Activated CD4-positive, alpha-beta T cell treated with anti-CD3 and anti-CD28 coated beads, Interleukin-2, amount 50 U/mL, for 1 hour (primary cell): ENCODE results near the gene LRRC74A.
A peak's percentile ranks its signal among the peaks of the same experiment; 100 is the strongest.

Experiments
- DNase-seq: peaks from one replicate; pipeline ENCODE4 v3.0.0-alpha.2; 2020

The LRRC74A gene

DNA sequence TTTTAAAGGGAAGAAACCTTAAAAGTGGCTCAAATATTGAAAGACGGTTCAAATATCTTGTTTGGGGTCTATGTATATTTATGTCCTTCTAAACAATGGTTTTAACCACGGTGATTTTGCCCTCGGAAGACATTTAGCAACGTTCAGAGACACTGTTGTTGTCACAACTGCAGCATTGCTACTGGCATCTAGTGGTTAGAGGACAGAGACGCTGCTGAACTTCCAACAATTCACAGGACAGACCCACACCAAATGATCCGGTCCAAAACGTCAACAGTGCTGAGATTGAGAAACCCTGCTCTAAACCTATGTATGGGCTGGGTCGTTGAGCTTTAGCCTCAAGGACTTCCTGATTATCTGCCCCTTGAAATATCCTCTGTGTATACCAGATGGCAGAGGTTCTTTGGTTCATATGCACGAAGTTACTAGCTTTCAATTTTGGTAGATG, 15.2 kb upstream of the LRRC74A start:
- no peak for DNase-seq

DNA sequence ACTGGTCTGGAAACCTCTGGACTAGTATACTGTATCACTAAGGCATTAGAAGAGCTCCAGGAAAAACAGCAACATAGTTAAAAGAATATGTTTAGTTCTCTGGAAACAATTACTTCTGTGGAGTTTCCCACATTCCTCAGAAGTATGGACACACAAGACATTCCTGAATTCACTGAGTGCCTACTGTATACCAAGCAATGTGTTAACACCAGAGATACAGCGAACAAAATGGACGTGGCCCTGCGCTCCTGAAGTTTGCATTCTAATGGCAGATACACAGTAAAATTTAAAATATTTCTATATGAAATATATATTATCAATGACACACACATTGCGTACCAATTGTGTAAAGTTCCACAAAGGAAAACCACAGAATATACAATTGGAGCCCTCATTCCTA, 14.6 kb upstream of the LRRC74A start:
- no peak for DNase-seq

DNA sequence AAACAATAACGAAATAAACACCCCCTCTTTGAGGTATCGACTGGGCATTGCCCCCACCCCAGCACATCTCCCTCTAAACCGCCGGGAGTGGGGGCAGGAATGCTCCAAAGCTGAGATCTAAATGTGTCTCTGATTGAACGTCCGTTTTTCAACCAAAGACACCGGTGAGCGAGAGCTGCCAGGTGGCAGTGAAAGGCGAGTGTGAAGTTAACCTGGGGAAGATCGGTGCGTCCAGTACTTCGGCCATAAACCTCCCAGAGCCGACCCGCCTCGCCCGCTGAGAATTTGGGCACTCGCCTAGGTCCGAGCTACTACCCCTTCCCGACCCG, 14.2 kb upstream of the LRRC74A start:
- no peak for DNase-seq

DNA sequence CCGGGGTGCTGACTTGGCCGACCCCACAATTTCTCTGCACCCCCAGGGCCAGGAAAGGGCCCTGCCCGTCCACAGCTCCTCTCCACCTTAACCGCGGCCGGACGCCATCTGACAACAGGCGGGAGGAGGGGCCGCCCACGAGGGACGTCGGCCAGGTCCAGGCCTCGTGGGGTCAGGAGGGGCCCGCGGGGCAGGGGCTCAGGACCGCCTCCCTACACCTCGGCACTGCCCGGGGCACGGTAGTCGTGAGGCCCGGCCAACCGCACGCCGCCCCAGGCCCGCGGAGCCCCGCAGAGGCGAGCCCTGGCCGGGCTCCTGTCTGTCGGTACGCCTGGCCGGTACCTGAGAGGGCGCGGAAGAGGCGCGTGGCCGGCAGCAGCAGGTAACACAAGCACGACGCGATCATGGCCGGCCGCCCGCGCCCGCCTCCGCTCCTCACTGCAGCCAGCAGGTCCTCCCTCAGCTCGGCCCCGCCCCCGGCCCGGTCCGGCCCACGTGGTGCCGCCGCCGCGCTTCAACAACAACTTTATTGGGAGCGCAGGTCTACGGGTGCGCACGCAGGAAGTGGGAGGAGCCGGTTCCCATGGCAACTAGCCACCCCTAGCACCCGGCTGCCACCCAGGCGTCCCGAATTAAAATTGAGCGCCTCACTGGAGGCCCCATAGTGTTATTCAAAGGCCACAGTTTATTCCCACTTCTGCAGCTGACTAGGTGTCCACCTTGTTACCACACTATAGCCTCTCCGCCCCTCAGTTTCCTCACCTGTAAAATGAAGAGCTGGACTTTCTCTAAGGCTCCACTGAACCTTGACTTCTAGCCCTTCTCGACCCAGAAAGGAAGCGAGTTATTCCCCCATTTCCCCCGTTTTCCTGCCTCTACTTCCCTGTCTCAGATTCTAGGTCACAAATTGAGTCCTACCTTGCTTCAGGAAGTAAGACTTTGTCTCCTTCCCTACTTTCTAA, 13.5 kb upstream of the LRRC74A start, which contains the start of gene ANGEL1:
TSS of gene ANGEL1 (minus strand) at position 461 of the 962 bp plus-strand sequence. CDS start at position 406, 55 bp downstream.
- DNase-seq: peak; percentile 98

DNA sequence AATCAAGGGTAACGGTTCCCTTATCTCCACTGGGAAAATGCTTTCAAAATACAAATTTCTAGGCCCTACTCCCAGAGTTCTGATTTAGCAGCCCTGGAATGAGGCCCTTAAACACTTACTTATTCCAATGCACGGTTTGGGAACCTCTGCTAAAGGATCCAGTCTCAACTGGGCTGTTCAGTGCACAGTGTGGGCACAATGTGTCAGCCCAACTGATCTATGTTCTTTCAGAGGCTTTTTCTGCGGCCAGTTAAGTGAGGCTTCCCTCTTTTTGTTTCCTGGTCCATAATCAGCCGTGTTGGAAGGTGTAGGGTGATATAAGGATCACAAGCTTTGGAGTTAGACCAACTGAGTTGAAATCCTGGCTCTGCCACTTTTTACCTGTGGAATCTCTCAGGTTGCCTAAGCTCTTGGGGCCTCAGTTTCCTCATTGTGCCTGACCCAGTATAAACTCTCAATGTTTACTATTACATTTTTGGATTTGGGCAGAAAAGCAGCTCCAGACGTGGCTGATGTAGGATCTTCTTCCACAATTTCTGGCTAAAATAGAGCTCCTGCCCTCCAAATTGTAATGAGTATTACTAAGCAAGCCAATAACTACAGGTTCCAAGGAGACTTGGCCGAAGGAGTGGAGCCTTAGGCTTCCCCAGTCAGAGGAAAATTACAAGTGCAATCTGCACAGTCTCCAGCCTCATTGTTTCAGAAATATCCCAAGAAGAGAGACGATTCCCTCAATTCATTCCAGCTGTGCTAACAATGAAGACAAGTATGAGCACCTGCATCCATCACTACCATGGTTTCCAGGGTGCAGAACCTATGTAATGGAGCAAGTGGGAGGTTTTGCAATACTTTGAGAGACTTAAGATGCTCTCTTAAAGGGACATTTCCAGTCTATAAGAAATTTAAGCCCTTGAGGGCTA, 11.2 kb upstream of the LRRC74A start:
- no peak for DNase-seq

DNA sequence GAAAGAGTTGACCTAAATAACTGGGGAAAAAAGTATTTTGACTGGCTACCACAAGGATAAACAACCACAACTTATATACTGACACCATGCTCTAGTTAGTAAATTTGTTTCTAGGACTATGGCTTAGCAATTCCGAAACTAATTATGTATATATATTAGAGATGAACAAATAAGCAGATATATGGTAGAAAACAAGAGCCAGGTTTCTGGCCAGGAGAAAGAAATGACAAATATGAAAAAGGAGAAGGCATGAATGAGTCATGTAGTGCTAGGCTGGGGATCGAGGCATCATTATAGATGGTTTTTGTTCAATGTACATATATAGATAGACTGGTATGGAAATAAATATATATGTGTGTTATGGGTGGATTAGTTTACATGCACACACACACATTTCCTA, 5.5 kb upstream of the LRRC74A start:
- DNase-seq: no peak

DNA sequence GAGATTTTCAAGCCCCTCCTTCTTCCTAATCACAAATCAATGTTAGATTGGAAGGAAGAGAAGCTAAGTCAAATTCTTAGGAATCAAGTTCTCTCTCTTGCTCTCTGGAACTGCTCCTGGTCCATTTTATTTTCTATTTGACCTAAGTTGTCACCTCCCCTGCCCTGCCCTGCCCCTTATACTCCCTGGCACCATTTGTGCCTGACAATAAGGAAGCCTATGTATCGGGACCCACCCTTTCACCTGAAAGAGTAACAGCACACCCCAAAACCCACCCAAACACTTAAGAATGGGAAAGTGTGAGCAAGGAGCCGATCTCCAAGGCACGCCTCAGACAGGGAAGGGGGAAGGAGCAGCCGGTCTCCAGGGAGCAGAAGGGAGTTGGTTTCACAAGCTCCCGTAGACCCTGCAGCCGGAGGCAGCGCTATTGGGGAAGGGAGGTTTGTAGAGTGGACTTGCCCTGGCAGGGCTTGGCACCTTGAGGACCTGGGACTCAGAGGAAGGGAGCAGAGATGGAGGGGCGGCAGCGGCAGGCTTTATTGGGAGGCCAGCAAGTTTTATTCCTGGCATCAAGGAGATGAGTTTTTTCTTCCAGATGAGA, 1.6 kb downstream of the LRRC74A start:
- DNase-seq: no peak

DNA sequence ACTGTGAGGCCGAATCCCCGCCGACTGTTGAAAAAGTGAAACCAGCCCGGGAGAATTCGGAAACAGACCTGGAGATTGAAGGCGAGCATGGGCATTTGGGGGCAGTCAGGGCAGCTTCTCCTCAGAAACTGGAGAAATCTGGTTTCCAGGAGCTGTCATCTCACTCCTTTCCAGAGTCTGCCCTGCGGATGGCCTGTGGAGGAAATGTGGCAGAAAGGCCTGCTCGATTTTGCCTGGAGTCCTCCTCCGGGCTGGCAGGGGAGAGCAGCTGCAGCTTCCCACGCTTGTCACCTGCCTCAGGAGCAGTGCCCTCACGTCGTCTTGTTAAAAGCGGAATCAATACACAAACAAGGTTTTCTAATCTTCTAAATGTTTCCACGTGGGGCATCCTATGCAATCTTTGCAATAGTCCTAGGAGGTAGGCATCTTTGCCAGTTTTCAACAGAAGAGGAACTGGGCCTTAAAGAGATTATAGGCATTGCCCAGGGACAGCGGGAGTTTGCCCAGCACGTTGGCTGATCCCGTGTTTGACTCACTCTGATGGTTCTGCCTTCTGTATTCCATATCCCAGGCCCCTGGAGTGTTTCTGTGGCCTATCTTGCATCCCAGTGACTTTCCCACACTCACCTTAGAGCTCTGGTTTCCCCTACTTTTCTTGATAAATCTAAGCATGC, 2.3 kb downstream of the LRRC74A start:
- DNase-seq: no peak

DNA sequence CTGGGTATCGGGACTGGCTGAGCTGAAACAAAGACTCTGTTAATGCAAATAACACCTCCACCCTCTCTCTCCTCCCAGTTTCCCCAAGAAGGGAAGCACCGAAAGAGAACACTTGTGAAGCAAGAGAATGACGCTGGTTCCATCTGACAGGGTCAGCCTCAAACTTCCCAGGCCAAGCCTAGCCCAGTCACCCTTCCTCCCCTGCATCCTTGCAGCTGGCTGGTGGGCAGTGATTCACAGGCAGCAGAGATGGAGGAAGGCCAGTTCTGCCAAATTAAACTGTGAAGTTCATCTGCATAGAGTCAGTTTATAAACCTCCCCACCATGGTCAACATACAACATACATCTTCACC, 2.8 kb downstream of the LRRC74A start:
- no peak for DNase-seq

DNA sequence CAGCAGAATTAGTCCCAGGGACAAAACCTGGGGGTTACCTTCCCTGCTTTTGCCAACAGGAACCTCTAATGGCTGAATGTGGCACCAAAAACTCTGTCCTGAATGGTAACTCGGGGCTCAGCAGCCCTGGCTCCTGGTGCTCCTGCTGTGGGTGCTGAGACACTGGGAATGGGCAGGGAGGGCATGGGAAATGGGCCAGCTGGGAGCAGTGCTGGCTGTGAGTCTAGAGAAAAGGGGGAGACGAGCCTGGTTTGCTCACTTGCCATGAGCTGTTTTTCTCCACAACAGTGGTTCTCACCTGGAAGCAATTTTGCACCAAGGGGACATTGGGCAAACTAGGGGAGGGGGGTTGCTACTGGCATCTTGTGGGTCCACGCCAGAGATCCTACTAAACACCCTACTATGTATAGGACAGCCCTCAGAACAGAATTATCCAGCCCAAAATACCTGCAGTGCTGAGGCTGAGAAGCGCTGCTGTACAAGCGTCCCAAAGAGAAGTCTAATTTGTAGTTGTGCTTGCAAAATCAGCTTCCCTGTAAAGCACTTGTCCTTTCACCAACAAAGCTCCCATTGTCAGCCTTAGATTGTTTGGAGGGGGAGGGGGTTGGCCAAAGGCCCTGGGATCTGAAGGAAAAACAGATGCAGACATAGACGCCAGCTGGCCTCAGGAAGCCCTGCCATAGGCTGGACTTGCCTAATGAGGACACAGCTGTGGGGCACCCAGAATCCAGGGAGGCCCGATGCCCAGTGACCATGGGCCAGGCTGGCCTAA, 3.6 kb downstream of the LRRC74A start:
- DNase-seq: no peak

DNA sequence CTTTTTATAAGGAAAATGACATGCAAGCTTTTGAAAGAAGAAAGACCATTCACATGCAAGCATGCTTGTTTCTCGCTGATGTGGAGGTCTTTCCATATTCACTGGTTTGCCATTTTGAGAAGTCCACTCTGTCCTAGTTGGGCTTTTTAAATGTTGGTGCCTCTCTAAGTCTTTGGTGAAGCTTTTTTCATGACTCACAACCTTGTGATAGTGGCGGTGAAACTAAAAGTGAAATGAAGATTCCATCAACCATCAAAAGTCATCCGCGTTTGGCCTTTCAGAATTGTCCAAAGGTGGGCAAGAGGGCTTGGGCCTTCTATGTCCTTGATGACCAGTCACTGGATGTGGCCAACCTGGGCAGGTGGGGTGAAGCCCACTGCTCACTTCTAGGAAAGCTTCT, 4.3 kb downstream of the LRRC74A start:
- DNase-seq: no peak

DNA sequence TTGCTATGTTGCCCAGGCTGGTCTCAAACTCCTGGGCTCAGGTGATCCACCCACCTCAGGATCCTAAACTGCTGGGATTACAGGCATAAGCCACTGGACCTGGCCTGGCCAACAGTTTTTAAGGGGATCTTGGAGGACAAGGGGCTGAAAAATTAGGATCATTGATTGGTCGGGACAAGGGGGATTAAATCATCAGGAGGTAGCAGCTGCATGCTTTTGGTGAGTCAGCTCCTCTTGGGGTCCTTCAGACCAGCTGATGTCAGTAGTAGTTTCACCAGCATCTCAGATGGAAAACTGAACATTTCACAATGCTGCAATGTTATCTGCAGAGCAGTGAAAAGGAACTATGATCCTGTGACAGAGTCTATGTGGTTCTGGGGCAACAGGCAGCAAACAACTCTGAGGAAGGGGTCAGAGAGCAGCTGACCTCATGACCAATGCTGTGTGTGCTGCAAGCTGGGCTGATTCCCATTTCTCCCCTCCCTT, 6.3 kb downstream of the LRRC74A start:
- DNase-seq: no peak

DNA sequence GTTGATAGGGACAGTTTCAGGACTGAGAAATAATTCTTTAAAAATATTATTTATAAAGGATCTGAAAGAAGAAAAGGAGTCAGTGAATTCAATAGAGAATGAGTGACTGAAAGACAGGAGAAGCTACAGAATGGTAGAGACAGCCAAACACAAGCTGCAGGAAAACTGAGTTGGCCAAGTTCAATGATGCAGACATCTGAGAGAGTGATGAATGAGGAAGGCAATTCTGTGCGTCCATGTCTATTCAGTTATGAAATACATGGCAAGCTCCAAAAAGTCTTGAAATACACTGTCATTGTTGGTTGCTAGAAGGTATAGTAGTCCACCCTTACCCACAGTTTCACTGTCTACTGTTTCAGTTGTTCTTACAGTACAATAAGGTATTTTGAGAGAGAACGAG, 6.8 kb downstream of the LRRC74A start:
- no peak for DNase-seq

DNA sequence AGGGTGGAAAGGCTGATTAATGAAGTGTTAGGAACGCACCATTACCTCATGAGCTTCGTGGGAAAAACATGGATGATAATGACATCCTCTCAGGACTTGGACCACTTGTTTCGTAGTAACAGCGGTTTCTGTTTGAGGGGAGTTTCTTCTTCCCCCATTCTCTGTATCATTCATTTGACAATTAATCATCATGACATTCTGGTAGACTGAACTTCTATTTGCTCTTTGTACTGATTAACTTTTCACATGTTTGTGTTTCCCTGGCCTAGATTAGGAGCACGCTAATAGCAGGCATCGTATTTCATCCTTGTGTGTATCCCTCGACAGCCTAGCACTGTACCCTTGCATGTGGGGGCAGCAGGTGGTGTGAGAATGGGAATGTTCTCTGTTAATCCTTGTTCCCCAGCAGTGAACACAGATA, 8.0 kb downstream of the LRRC74A start:
- no peak for DNase-seq

DNA sequence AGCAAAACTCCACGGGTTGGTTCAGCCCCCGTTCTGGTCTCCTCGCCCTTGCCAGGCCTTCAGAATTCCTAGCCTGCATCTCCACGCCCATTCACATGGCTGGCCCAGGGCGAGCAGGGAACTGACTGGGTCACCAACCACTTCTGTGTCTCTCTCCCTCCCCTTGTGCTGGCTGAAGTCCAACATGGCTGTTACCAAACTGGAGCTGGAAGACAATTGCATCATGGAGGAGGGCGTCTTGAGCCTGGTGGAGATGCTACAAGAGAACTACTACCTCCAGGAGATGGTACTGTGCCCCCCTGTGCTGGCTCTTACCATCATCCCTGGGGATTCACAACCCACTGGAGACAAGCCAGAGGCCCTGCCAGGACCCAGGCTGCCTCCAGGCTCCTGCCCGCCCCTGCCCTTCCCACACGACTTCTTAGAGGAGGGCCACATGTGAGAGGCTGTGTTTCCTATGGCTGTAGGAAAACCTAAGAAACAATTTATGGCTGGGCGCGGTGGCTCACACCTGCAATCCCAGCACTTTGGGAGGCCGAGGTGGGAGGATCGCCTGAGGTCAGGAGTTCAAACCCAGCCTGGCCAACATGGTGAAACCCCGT, 9.9 kb downstream of the LRRC74A start:
- DNase-seq: no peak

DNA sequence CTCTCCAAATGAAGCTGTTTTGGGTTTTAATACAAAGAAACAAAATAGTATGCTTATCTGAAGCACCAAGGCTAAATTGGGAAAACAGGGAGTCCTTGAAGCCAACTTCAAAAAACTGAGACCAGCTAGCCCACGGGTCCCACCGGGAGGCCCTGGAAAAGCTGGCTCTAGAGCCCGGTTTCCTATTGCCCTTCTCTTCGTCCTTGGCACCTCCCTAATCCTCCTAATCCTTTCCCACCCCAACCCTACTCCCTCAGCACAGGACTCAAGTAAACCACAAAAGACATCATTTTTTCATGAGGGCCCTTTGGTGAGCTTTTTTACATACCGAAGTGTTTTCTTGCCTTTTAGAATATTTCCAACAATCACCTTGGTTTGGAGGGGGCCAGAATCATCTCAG, 11.3 kb downstream of the LRRC74A start:
- no peak for DNase-seq

DNA sequence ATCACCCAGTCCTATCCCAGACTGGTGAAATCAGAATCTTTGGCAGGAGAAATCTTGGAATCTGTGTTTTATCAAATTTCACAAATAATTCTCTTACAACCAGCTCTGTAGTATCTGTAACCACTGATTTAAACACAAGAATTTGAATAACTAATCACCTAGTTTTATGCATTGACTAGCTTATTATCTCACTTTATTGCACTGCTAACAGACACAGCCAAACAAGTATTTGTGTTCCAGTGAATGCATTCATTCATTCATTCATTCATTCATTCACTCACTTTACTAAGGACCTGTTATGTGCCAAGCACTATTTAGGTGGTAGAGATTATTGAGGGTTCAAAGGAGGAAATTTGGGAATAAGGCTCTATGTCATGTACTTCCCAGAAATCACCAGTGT, 16.2 kb downstream of the LRRC74A start:
- no peak for DNase-seq

DNA sequence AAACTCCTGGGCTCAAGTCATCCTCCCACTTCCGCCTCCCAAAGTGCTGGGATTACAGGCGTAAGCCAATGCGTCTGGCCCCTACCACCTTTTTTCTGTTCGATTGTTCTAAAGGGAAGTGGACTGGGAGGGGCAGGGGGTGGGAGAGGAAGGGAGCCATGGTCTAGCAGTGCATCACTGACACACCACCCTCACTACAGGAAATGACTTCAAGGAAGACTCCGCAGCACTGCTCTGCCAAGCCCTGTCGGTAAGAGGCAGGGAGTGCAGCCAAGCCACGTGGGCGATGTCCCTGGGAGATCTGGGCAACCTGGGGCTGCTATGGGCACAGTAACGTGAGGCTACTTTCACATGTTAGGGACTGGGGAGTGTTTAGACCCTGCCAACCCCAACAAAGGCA, 18.0 kb downstream of the LRRC74A start:
- peak; percentile 51 for DNase-seq

DNA sequence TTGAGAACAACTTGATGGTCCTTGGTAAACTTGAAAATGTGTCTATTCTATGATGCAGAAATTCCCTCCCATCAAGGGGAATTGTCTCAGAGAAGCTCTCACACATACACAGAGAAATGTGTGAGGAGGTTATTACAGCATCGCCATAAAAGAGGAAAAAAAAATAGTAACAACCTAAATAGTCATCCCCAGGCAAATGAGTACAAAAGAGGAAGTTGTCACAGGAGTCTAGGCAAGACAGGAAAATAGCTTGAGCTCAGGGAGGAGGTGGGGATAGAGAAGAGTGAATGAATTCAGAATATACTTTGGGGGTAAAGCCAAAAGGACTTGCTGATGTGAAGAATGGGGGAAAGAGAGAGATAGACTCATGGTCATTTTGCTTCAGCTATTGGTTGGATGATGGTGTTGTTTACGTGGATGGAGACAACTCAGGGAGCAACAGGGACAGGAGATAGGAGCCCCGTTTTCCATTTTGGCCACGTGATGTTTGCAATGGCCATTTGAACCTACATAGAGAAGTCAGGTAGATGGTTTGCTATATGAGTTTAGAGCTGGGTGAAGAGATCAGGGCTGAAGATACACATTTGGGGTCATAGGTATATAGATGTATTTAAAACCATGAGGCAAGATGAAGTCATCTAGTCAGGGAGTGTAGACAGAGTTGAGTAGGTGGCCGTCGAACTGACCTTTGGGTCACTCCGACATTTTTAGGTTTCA, 20.3 kb downstream of the LRRC74A start:
- DNase-seq: no peak

DNA sequence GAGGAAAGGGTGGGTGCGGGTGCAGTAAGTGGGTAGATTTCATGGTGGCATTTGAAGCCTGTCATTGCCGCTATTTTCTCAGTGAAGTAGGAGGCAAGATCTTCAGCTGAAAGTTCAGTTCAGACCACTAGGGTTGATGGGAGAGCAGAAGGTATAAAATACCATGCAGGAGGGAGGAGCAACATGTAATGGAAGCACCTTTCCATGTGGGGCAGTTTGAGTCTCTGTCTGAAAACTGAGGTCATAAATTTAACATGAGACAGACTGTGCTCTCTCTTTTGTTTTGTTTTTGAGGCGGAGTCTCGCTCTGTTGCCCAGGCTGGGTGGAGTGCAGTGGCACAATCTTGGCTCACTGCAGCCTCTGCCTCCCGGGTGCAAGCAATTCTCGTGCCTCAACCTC, 22.7 kb downstream of the LRRC74A start:
- no peak for DNase-seq

DNA sequence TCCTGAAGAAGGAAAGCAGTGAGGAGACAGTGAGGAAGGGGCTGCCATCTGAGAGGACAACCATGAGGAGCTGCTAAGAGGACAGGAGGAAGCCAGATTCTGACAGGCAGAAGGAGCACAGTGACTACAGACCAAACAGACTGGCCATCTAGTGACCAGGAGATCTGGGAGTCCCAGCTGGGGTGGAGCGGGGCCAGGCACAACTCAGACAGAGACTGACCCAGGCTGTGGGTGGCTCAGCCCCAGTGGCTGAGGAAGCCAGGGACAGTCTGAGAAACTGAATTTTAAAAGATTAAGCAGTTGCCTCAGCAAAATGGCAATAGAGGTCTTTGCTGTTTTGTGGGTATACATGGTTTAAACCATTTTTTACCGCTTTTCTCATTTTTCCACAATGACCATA, 28.9 kb downstream of the LRRC74A start:
- no peak for DNase-seq
